Lower lobe of right lung (tissue), 2 donors: Measurements from ENCODE around the gene GJD3. TPM values are rescaled to one million over a fixed set of nuclear protein-coding genes. Genes with fewer than 3 reads are reported as not detected.

ENCODE experiments used
- ATAC-seq, 2 donors: fragments of 200-7000 bp; cut with Tn5 transposase; one replicate each; pipeline ENCODE4 v1.9.1; 2020 to 2022; ENCODE audit warnings: mild to moderate bottlenecking in 2 of 2, moderate library complexity in 2 of 2
- DNase-seq: peaks from one replicate; pipeline ENCODE4 v3.0.0-alpha.2; 2020
- H3K27ac ChIP-seq: fragments of 200-600 bp; one replicate; pipeline ENCODE4 v1.8.0; 2022
- H3K27me3 ChIP-seq: fragments of 200-600 bp; one replicate; pipeline ENCODE4 v1.8.0; 2022; ENCODE audit warnings: low read depth
- H3K36me3 ChIP-seq: fragments of 200-600 bp; one replicate; pipeline ENCODE4 v1.8.0; 2022; ENCODE audit warnings: mild to moderate bottlenecking
- H3K4me1 ChIP-seq: fragments of 200-600 bp; one replicate; pipeline ENCODE4 v1.8.0; 2022
- H3K4me3 ChIP-seq: fragments of 200-600 bp; one replicate; pipeline ENCODE4 v1.8.0; 2022; ENCODE audit warnings: mild to moderate bottlenecking
- H3K9me3 ChIP-seq: fragments of 200-600 bp; one replicate; pipeline ENCODE4 v1.8.0; 2022
- intact Hi-C: fragments of 100-400 bp; cut with DNase I; formaldehyde crosslinking; loops from one replicate; pipeline ENCODE4 v1.11.0; 2022
- total RNA-seq: library from RNA; stranded (reverse); fragmentation: NEBNext Ultra II Directional; extraction: Animal tissue kit (Norgen Biotek cat#: 25700); gene quantifications from one replicate; pipeline ENCODE4 v1.2.1, GENCODE V29; 2021
- TF ChIP-seq, protein P1 (sequence below): fragments of 200-600 bp; IDR thresholded peaks from one replicate; pipeline ENCODE4 v1.8.0; 2022; ENCODE audit warnings: antibody characterized with exemption, mild to moderate bottlenecking
- donor health status: DM: no; HTN: yes; CAD: no; lungs with severe emphysema.

The GJD3 gene
- total RNA-seq, 1 donor from 2014 or later, result 3.1 TPM

DNA sequence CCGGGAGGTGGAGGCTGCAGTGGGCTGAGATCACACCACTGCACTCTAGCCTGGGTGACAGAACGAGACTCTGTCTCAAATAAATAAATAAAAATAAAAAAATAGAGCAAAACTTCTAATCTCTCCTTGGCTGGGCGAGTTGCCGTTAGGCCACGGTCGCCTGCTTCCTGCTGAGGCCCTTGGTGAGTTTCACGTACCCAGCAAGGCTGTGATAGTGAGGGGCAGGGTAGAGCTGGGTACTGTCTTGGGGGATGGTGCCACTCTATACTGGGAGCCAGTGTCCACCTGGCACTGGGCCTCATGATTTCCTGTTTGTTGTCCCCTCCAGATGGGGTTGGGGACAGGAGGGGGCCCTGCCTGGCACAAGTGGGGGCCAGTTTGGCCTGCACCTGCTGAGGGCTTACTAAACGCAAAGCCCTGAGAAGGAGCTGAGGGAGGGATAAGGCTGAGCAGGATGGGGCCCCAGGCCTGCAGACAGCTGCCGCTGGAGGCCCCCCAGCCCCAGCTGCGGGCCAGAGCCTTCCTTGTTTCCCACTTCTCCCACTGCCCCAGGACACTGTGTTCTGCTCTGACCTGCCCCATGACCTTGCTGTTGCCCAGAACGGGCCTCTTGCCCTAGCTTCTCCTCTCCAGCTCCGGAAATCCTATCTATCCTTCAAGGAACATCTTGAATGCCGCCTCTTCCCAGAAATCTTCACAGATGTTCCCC lies 25.4 kb downstream of the GJD3 start:
- intact Hi-C loops, result no loop called here
- no peak for ATAC-seq

GRCh38 chr17:40338058-40338457 lies 26.5 kb downstream of the GJD3 start:
- no peak overlapping the region for H3K4me3 ChIP-seq
- TF ChIP-seq, protein P1, sequence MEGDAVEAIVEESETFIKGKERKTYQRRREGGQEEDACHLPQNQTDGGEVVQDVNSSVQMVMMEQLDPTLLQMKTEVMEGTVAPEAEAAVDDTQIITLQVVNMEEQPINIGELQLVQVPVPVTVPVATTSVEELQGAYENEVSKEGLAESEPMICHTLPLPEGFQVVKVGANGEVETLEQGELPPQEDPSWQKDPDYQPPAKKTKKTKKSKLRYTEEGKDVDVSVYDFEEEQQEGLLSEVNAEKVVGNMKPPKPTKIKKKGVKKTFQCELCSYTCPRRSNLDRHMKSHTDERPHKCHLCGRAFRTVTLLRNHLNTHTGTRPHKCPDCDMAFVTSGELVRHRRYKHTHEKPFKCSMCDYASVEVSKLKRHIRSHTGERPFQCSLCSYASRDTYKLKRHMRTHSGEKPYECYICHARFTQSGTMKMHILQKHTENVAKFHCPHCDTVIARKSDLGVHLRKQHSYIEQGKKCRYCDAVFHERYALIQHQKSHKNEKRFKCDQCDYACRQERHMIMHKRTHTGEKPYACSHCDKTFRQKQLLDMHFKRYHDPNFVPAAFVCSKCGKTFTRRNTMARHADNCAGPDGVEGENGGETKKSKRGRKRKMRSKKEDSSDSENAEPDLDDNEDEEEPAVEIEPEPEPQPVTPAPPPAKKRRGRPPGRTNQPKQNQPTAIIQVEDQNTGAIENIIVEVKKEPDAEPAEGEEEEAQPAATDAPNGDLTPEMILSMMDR, result no peak
- H3K27ac ChIP-seq, result peak overlapping the region; percentile 31
- H3K9me3 ChIP-seq, result no peaks in the 10 kb centered on the region
- intact Hi-C loops, result no loop called here
- ATAC-seq (no peak), DNase-seq (no peak)
- peaks cover 82% of the 10 kb centered on the region for H3K4me1 ChIP-seq
- no peaks in the 10 kb centered on the region for H3K36me3 ChIP-seq
- no peaks in the 10 kb centered on the region for H3K27me3 ChIP-seq

More for the DNA sequence above, 25.4 kb downstream of the GJD3 start:
- peaks cover 81% of the 10 kb centered on the region for H3K4me1 ChIP-seq
- H3K27ac ChIP-seq, result peak overlapping the region; percentile 54
- H3K36me3 ChIP-seq, result no peaks in the 10 kb centered on the region
- TF ChIP-seq, protein P1, result no peak
- H3K27me3 ChIP-seq, result no peaks in the 10 kb centered on the region
- DNase-seq, result no peak
- H3K9me3 ChIP-seq, result no peaks in the 10 kb centered on the region
- H3K4me3 ChIP-seq, result no peak overlapping the region

DNA sequence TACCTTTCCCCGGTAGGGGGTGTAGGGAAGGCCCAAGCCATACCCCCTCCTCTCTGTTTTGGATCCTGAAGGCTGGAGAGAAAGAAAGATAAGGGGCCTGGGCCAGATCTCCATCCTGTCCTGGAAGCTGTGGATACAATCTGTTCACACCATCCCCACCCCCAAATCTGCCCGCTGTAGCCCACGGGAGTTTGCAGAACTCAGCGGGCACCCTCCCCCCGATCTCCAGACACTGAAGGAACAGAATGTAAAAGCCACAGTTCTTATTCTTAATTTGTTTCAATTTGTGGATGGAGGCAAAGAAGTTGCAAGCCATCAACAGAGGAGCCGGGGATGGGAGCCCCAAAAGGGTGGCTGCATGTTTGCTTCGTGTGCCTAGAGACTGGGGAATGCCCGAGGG lies 27.2 kb downstream of the GJD3 start:
- ATAC-seq, result no peak

GRCh38 chr17:40335620-40336019 lies 28.9 kb downstream of the GJD3 start:
- TF ChIP-seq, protein P1, result no peak
- intact Hi-C loops, result no loop called here
- Histone ChIP-seq H3K9me3 (no peaks in the 10 kb centered on the region), H3K36me3 (peaks cover 14% of the 10 kb centered on the region), H3K4me3 (no peak overlapping the region), H3K4me1 (peaks cover 100% of the 10 kb centered on the region), H3K27ac (peak overlapping the region; percentile 96), H3K27me3 (no peaks in the 10 kb centered on the region)
- no peak for DNase-seq
- ATAC-seq, result no peak

More for the DNA sequence above, 27.2 kb downstream of the GJD3 start:
- H3K4me1 ChIP-seq, result peaks cover 89% of the 10 kb centered on the region
- no peaks in the 10 kb centered on the region for H3K9me3 ChIP-seq
- no peak for DNase-seq
- peak overlapping the region; percentile 31 for H3K27ac ChIP-seq
- TF ChIP-seq, protein P1, result no peak
- no peaks in the 10 kb centered on the region for H3K36me3 ChIP-seq
- intact Hi-C loops, result no loop called here
- H3K27me3 ChIP-seq, result no peaks in the 10 kb centered on the region
- no peak overlapping the region for H3K4me3 ChIP-seq

DNA sequence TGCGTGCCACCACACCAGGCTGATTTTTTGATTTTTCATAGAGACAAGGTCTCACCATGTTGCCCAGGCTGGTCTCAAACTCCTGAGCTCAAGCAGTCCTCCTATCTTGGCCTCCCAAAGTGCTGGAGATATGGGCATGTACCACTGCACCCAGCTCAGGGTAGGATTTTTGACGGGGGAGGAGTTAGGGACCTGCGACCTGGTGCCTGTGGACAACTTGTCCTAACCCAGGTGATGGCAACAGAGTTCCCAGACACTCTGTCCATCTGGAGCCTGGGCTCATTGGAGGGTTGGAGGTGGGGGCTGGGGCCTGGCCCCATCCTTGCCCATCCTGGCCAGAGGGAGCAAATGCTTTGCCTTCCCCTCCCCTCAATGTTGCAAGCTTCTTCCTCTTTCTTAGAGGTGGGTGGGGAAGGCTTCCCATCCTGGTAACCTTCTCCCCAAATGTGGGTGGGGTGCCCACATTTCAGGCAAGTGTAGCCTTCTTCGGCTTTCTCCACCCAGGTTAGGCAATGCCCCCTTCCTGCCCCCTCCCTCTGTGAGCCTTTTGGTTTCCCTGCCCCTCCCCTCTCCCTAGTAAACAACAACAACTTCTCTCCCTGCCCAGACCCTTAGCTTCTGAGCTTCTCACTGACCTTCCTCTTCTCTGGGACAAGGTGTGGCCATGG lies 30.6 kb downstream of the GJD3 start:
- peak overlapping the region; percentile 96 for H3K27ac ChIP-seq
- H3K36me3 ChIP-seq, result peaks cover 14% of the 10 kb centered on the region
- intact Hi-C loops, result no loop called here
- H3K9me3 ChIP-seq, result no peaks in the 10 kb centered on the region
- H3K4me1 ChIP-seq, result peaks cover 100% of the 10 kb centered on the region
- H3K27me3 ChIP-seq, result no peaks in the 10 kb centered on the region
- H3K4me3 ChIP-seq, result no peak overlapping the region
- DNase-seq (peak; percentile 81), ATAC-seq (peak; percentile 20 to 48)
- TF ChIP-seq, protein P1, result no peak
